ENCODE data around the gene TMEFF1. TPM values are rescaled to one million over a fixed set of nuclear protein-coding genes. Genes with fewer than 3 reads are reported as not detected.

Gene TMEFF1
- total RNA-seq, 1 experiment from 2014 or later = 65.5 TPM

DNA sequence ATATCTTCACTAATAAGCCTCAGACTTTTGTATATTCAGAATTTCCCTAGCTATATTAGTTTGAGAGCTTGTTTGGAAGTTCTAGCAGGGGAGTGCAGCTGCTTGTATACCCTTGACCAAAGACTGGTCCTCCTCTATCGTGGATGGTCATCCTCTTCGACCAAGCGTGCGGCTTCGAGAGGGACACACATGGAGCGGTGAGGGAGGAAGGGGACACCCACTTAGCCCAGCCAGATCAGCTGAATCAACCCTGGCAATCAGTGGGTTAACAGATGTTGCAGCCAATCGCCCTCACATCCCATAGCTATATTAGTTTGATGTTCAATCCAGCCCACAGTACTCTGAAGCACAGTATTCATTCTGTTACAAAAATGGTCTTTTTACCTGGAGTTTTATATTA is 108.1 kb downstream of the TMEFF1 start:
- no peaks in the 10 kb centered on the region for H3K9me3 ChIP-seq (ENCODE audit: control insufficient read depth, low read depth, low read length)
- no peak for DNase-seq
- H3K4me2 ChIP-seq (ENCODE audit: insufficient read depth, insufficient read length, low read length) = no peak overlapping the region
- no peaks in the 10 kb centered on the region for H3K79me1 ChIP-seq (ENCODE audit: insufficient read depth, low read depth, low read length, poor library complexity, severe bottlenecking)
- H3K9me3 Mint-ChIP-seq = no peaks in the 10 kb centered on the region
- no peak overlapping the region for H3T11ph ChIP-seq (ENCODE audit: low read length)
- H3K79me2 ChIP-seq (ENCODE audit: insufficient read depth, low read length) = no peaks in the 10 kb centered on the region
- H3K27me3 Mint-ChIP-seq (ENCODE audit: low read depth) = no peaks in the 10 kb centered on the region
- H3K23me2 ChIP-seq (ENCODE audit: insufficient read length, low read depth, low read length, poor library complexity, severe bottlenecking) = no peaks in the 10 kb centered on the region
- H2BK5ac ChIP-seq (ENCODE audit: insufficient read length, low read length) = no peak overlapping the region
- H4K20me1 ChIP-seq (ENCODE audit: control insufficient read depth, insufficient read depth, insufficient read length) = no peaks in the 10 kb centered on the region
- H2AFZ ChIP-seq (ENCODE audit: low read length) = no peak overlapping the region
- no CpG with 5 or more reads among the region's 7 CpGs for WGBS (ENCODE audit: extremely low coverage, insufficient read length, low lambda C conversion rate)
- H2AK5ac ChIP-seq (ENCODE audit: insufficient read length, low read length) = no peak overlapping the region
- H3K4me3 Mint-ChIP-seq = no peak overlapping the region
- H3K36me3 Mint-ChIP-seq (ENCODE audit: insufficient read depth in 1 of 3, low read depth in 3 of 3) = peaks cover 5 to 25% (median 19%) of the 10 kb centered on the region in 3 experiments; a peak in 6 of 7 replicates
- no peaks in the 10 kb centered on the region for H3K27me3 ChIP-seq (ENCODE audit: insufficient read depth, low read length)
- TF ChIP-seq, protein P1, sequence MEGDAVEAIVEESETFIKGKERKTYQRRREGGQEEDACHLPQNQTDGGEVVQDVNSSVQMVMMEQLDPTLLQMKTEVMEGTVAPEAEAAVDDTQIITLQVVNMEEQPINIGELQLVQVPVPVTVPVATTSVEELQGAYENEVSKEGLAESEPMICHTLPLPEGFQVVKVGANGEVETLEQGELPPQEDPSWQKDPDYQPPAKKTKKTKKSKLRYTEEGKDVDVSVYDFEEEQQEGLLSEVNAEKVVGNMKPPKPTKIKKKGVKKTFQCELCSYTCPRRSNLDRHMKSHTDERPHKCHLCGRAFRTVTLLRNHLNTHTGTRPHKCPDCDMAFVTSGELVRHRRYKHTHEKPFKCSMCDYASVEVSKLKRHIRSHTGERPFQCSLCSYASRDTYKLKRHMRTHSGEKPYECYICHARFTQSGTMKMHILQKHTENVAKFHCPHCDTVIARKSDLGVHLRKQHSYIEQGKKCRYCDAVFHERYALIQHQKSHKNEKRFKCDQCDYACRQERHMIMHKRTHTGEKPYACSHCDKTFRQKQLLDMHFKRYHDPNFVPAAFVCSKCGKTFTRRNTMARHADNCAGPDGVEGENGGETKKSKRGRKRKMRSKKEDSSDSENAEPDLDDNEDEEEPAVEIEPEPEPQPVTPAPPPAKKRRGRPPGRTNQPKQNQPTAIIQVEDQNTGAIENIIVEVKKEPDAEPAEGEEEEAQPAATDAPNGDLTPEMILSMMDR (conservative IDR thresholded peaks at IDR 0.05) = no peak
- H4K91ac ChIP-seq (ENCODE audit: insufficient read length, low read depth, low read length) = no peak overlapping the region
- H2BK12ac ChIP-seq (ENCODE audit: insufficient read length, low read depth, low read length) = no peak overlapping the region
- H3K56ac ChIP-seq (ENCODE audit: insufficient read length, low read depth, low read length) = no peak overlapping the region
- no peak overlapping the region for H3K27ac Mint-ChIP-seq
- no peak overlapping the region for H2BK15ac ChIP-seq (ENCODE audit: low read depth, low read length)
- H3K4ac ChIP-seq (ENCODE audit: low read depth, low read length) = no peak overlapping the region
- H2BK20ac ChIP-seq (ENCODE audit: low read depth, low read length, poor library complexity, severe bottlenecking) = no peak overlapping the region
- H3K9ac ChIP-seq (ENCODE audit: extremely low read depth, insufficient read length, low read length) = no peak overlapping the region
- H2BK120ac ChIP-seq (ENCODE audit: low read depth, low read length, poor library complexity, severe bottlenecking) = no peak overlapping the region
- no peak overlapping the region for H3K14ac ChIP-seq (ENCODE audit: insufficient read depth, low read length)
- H3K23ac ChIP-seq (ENCODE audit: insufficient read length, low read depth, low read length) = no peak overlapping the region
- no peaks in the 10 kb centered on the region for H3K4me1 Mint-ChIP-seq
- H3K27ac ChIP-seq (ENCODE audit: insufficient read length, low read depth, low read length) = no peak overlapping the region
- H3K18ac ChIP-seq (ENCODE audit: insufficient read length, low read depth, low read length) = no peak overlapping the region
- H4K8ac ChIP-seq (replicated peaks; ENCODE audit: insufficient read length, low read depth, low read length) = no peak overlapping the region
- H3K4me1 ChIP-seq (ENCODE audit: insufficient read depth, low read length) = no peaks in the 10 kb centered on the region
- no peak overlapping the region for H4K5ac ChIP-seq (ENCODE audit: insufficient read length, low read depth, low read length)
